HEK293 (cell line): ENCODE measurements around the gene FAM171A1.

Experiments used
- CTCF ChIA-PET: fragments of 350-600 bp; formaldehyde crosslinking; extraction: SDS; loops from one replicate; lab custom pipeline; 2021; ENCODE audit warnings: antibody characterized with exemption; lab: Yijun Ruan, JAX
- POLR2A ChIA-PET: fragments of 300-600 bp; formaldehyde crosslinking; extraction: SDS; loops from one replicate; lab custom pipeline; 2020; ENCODE audit warnings: antibody characterized with exemption, inconsistent platforms; lab: Yijun Ruan, JAX
- H3K27ac ChIP-seq: fragments of 200-500 bp; sonication (Bioruptor generic); 2 replicates; pipeline ENCODE4 v1.5.1; 2014; ENCODE audit warnings: low read depth, low read length, control low read depth, inconsistent platforms; ENCODE audit errors: extremely low read depth
- H3K36me3 ChIP-seq, 2 experiments: fragments of 200-500 bp in 1 of 2; sonication (Bioruptor generic) in 1 of 2; 1 replicate in 1 of 2; 2 replicates in 1 of 2; pipeline ENCODE4 v1.5.1; 2014 to 2017; ENCODE audit warnings: inconsistent platforms in 2 of 2, low read length in 2 of 2; ENCODE audit not compliant: control insufficient read depth in 2 of 2, insufficient read depth in 1 of 2
- H3K4me1 ChIP-seq: fragments of 200-500 bp; sonication (Bioruptor generic); 2 replicates; pipeline ENCODE4 v1.5.1; 2014; ENCODE audit warnings: mild to moderate bottlenecking, low read length, inconsistent platforms; ENCODE audit not compliant: control insufficient read depth, insufficient read depth
- H3K4me3 ChIP-seq: 2 replicates; pipeline ENCODE4 v1.5.1; 2011; ENCODE audit warnings: low read depth, mild to moderate bottlenecking, control low read depth, low read length, moderate library complexity
- H3K9me3 ChIP-seq: fragments of 200-500 bp; sonication (Bioruptor generic); 2 replicates; pipeline ENCODE4 v1.5.1; 2014; ENCODE audit warnings: low read depth, low read length, inconsistent platforms; ENCODE audit not compliant: control insufficient read depth, insufficient read depth
- CTCF ChIP-seq: fragments of 450-650 bp; formaldehyde crosslinking; IDR thresholded peaks from 2 replicates; pipeline ENCODE4 v1.5.1; 2016; ENCODE audit warnings: missing biosample characterization, missing genetic modification characterization
- HIC1 ChIP-seq: fragments of 450-650 bp; formaldehyde crosslinking; IDR thresholded peaks from 2 replicates; pipeline ENCODE4 v1.5.1; 2016; ENCODE audit warnings: missing biosample characterization, missing genetic modification characterization
- HOXC10 ChIP-seq: sonication (generic); formaldehyde crosslinking; IDR thresholded peaks from 2 replicates; pipeline ENCODE4 v1.8.1; 2023; ENCODE audit warnings: mild to moderate bottlenecking, missing genetic modification reagents
- REPIN1 ChIP-seq: fragments of 450-650 bp; formaldehyde crosslinking; IDR thresholded peaks from 2 replicates; pipeline ENCODE4 v1.5.1; 2017; ENCODE audit warnings: missing biosample characterization, missing genetic modification characterization, low read depth
- SALL2 ChIP-seq: fragments of 450-650 bp; formaldehyde crosslinking; IDR thresholded peaks from 2 replicates; pipeline ENCODE4 v1.5.0; 2017; ENCODE audit warnings: missing biosample characterization, mild to moderate bottlenecking, missing genetic modification characterization, borderline replicate concordance
- SP7 ChIP-seq: fragments of 450-650 bp; formaldehyde crosslinking; IDR thresholded peaks from 2 replicates; pipeline ENCODE4 v1.5.1; 2016; ENCODE audit warnings: missing biosample characterization, missing genetic modification characterization
- ZBTB1 ChIP-seq: fragments of 450-650 bp; formaldehyde crosslinking; IDR thresholded peaks from 2 replicates; pipeline ENCODE4 v1.5.1; 2016; ENCODE audit warnings: missing biosample characterization, missing genetic modification characterization
- ZNF10 ChIP-seq: fragments of 450-650 bp; formaldehyde crosslinking; IDR thresholded peaks from 2 replicates; pipeline ENCODE4 v1.5.1; 2017; ENCODE audit warnings: missing biosample characterization, missing genetic modification characterization
- ZNF121 ChIP-seq: fragments of 450-650 bp; formaldehyde crosslinking; IDR thresholded peaks from 2 replicates; pipeline ENCODE4 v1.5.1; 2016; ENCODE audit warnings: missing biosample characterization, missing genetic modification characterization
- ZNF138 ChIP-seq: fragments of 450-650 bp; formaldehyde crosslinking; IDR thresholded peaks from 2 replicates; pipeline ENCODE4 v1.5.1; 2016; ENCODE audit warnings: missing biosample characterization, missing genetic modification characterization, borderline replicate concordance
- ZNF146 ChIP-seq: fragments of 450-650 bp; formaldehyde crosslinking; IDR thresholded peaks from 2 replicates; pipeline ENCODE4 v1.5.1; 2016; ENCODE audit warnings: missing biosample characterization, missing genetic modification characterization
- ZNF175 ChIP-seq: fragments of 450-650 bp; formaldehyde crosslinking; IDR thresholded peaks from 2 replicates; pipeline ENCODE4 v1.5.1; 2016; ENCODE audit warnings: missing biosample characterization, missing genetic modification characterization
- ZNF184 ChIP-seq: fragments of 450-650 bp; IDR thresholded peaks from 2 replicates; pipeline ENCODE4 v1.5.1; 2018; ENCODE audit warnings: missing biosample characterization, mild to moderate bottlenecking, missing genetic modification characterization
- ZNF214 ChIP-seq: fragments of 450-650 bp; formaldehyde crosslinking; IDR thresholded peaks from 2 replicates; pipeline ENCODE4 v1.5.1; 2017; ENCODE audit warnings: missing biosample characterization, mild to moderate bottlenecking, missing genetic modification characterization, borderline replicate concordance
- ZNF248 ChIP-seq: fragments of 450-650 bp; formaldehyde crosslinking; IDR thresholded peaks from 2 replicates; pipeline ENCODE4 v1.5.1; 2017; ENCODE audit warnings: missing biosample characterization, missing genetic modification characterization
- ZNF350 ChIP-seq: fragments of 450-650 bp; formaldehyde crosslinking; IDR thresholded peaks from 2 replicates; pipeline ENCODE4 v1.5.0; 2017; ENCODE audit warnings: missing biosample characterization, mild to moderate bottlenecking, missing genetic modification characterization
- ZNF449 ChIP-seq: fragments of 450-650 bp; formaldehyde crosslinking; IDR thresholded peaks from 2 replicates; pipeline ENCODE4 v1.5.1; 2017; ENCODE audit warnings: missing biosample characterization, mild to moderate bottlenecking, missing genetic modification characterization, moderate library complexity
- ZNF48 ChIP-seq: fragments of 450-650 bp; formaldehyde crosslinking; IDR thresholded peaks from 2 replicates; pipeline ENCODE4 v1.5.1; 2016; ENCODE audit warnings: missing biosample characterization, missing genetic modification characterization
- ZNF580 ChIP-seq: fragments of 450-650 bp; formaldehyde crosslinking; IDR thresholded peaks from 2 replicates; pipeline ENCODE4 v1.5.1; 2016; ENCODE audit warnings: missing biosample characterization, missing genetic modification characterization
- ZNF626 ChIP-seq: fragments of 450-650 bp; sonication (Bioruptor Pico); formaldehyde crosslinking; IDR thresholded peaks from 2 replicates; pipeline ENCODE4 v1.5.1; 2018; ENCODE audit warnings: missing biosample characterization, missing genetic modification characterization, inconsistent platforms
- ZNF654 ChIP-seq: fragments of 450-650 bp; formaldehyde crosslinking; IDR thresholded peaks from 2 replicates; pipeline ENCODE4 v1.5.1; 2016; ENCODE audit warnings: low read depth, missing biosample characterization, missing genetic modification characterization
- ZNF658 ChIP-seq: fragments of 450-650 bp; formaldehyde crosslinking; IDR thresholded peaks from 2 replicates; pipeline ENCODE4; 2016; ENCODE audit warnings: missing biosample characterization, missing genetic modification characterization
- ZNF660 ChIP-seq: fragments of 450-650 bp; IDR thresholded peaks from 2 replicates; pipeline ENCODE4 v1.5.1; 2018; ENCODE audit warnings: missing biosample characterization, mild to moderate bottlenecking, missing genetic modification characterization
- ZNF664 ChIP-seq: fragments of 450-650 bp; formaldehyde crosslinking; IDR thresholded peaks from 2 replicates; pipeline ENCODE4 v1.5.1; 2016; ENCODE audit warnings: missing biosample characterization, missing genetic modification characterization
- ZNF707 ChIP-seq: fragments of 450-650 bp; formaldehyde crosslinking; IDR thresholded peaks from 2 replicates; pipeline ENCODE4 v1.5.1; 2016; ENCODE audit warnings: missing biosample characterization, missing genetic modification characterization
- ZNF837 ChIP-seq: fragments of 450-650 bp; formaldehyde crosslinking; IDR thresholded peaks from 2 replicates; pipeline ENCODE4 v1.5.1; 2016; ENCODE audit warnings: missing biosample characterization, missing genetic modification characterization

The FAM171A1 gene

GRCh38 chr10:15180736-15181135, 190.4 kb downstream of the FAM171A1 start:
- ChIA-PET POLR2A (interaction anchor here (2.3 kb wide), 1 partner anchor 12 kb away, joined by 8 read pairs; the partner anchor contains the start of gene NMT2), CTCF (interaction anchor here (0.9 kb wide), 1 partner anchor 8 kb away, joined by 3 read pairs; no protein-coding TSS in a partner anchor)
- no peak overlapping the region for H3K4me3 ChIP-seq
- no peaks in the 10 kb centered on the region for H3K4me1 ChIP-seq
- no peak for TF ChIP-seq ZNF707 (tag by site-specific recombination)
- no peak for TF ChIP-seq CTCF (tag by site-specific recombination)
- no peak for TF ChIP-seq ZNF626 (tag by site-specific recombination)
- TF ChIP-seq ZNF175 (tag by site-specific recombination), result no peak
- TF ChIP-seq ZNF658 (tag by site-specific recombination), result no peak
- TF ChIP-seq REPIN1 (tag by site-specific recombination), result no peak
- TF ChIP-seq ZNF10, result no peak
- TF ChIP-seq SP7 (tag by site-specific recombination), result no peak
- TF ChIP-seq ZNF214, result no peak
- no peak for TF ChIP-seq ZNF350 (tag by site-specific recombination)
- no peak for TF ChIP-seq ZNF449 (tag by site-specific recombination)
- no peak for TF ChIP-seq ZNF48
- TF ChIP-seq, all 188 proteins: peak for 0
- H3K9me3 ChIP-seq, result no peaks in the 10 kb centered on the region
- H3K36me3 ChIP-seq, result no peaks in the 10 kb centered on the region
- no peak overlapping the region for H3K27ac ChIP-seq

GRCh38 chr10:15176269-15176668, 194.8 kb downstream of the FAM171A1 start:
- TF ChIP-seq ZNF654 (tag by site-specific recombination), result no peak
- peak; percentile 46; the same call in 1 of the 2 replicates for TF ChIP-seq ZNF664 (tag by site-specific recombination)
- TF ChIP-seq ZNF248, result no peak
- H3K4me3 ChIP-seq, result no peak overlapping the region
- no peak overlapping the region for H3K27ac ChIP-seq
- H3K9me3 ChIP-seq, result no peaks in the 10 kb centered on the region
- POLR2A ChIA-PET, result no interaction called here
- CTCF ChIA-PET, result interaction anchor here (1.2 kb wide), 1 partner anchor 9 kb away, joined by 3 read pairs; no protein-coding TSS in a partner anchor
- H3K36me3 ChIP-seq, result no peaks in the 10 kb centered on the region
- H3K4me1 ChIP-seq, result no peaks in the 10 kb centered on the region

GRCh38 chr10:15175587-15175986, 195.5 kb downstream of the FAM171A1 start:
- no peaks in the 10 kb centered on the region for H3K36me3 ChIP-seq
- CTCF ChIA-PET, result no interaction called here
- H3K9me3 ChIP-seq, result no peaks in the 10 kb centered on the region
- H3K4me1 ChIP-seq, result no peaks in the 10 kb centered on the region
- no peak overlapping the region for H3K4me3 ChIP-seq
- TF ChIP-seq ZNF580 (tag by site-specific recombination) (peak; percentile 76), ZNF660 (tag by site-specific recombination) (no peak), ZNF138 (tag by site-specific recombination) (no peak), ZNF121 (tag by site-specific recombination) (no peak), HOXC10 (CRISPR knock-in tag) (no peak), HIC1 (no peak), SALL2 (tag by site-specific recombination) (no peak), ZNF146 (tag by site-specific recombination) (peak; percentile 97), ZNF837 (tag by site-specific recombination) (no peak), ZNF184 (tag by site-specific recombination) (no peak), ZBTB1 (tag by site-specific recombination) (no peak)
- no peak overlapping the region for H3K27ac ChIP-seq
- POLR2A ChIA-PET, result no interaction called here
